GM12801 (cell line): ENCODE data around the gene KRTAP3-3.

Experiments
- TF ChIP-seq, protein P1 (sequence below): IDR thresholded peaks from one replicate; pipeline ENCODE4 v1.5.1; 2011; ENCODE audit warnings: control low read depth; ENCODE audit not compliant: insufficient read length; ENCODE audit errors: extremely low read depth

The KRTAP3-3 gene

DNA sequence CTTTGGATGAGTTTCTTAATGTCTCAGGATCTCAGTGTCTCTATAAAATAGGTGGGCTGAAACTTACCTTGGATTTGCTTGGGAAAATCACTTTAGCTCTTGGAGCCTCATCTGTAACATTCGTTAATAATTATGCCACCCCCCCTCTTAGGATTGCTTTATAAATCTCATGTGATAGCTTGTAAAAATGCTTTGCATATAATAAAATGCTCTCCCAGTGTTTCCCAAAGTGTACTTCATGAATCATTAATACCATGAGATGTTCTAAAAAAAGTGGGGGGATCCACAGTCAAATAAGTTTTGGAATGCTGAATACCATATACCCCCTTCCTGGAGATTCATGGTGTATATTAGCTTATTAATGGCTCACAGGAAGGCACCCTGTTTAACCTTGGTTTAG, 32.4 kb downstream of the KRTAP3-3 start:
- TF ChIP-seq, protein P1, sequence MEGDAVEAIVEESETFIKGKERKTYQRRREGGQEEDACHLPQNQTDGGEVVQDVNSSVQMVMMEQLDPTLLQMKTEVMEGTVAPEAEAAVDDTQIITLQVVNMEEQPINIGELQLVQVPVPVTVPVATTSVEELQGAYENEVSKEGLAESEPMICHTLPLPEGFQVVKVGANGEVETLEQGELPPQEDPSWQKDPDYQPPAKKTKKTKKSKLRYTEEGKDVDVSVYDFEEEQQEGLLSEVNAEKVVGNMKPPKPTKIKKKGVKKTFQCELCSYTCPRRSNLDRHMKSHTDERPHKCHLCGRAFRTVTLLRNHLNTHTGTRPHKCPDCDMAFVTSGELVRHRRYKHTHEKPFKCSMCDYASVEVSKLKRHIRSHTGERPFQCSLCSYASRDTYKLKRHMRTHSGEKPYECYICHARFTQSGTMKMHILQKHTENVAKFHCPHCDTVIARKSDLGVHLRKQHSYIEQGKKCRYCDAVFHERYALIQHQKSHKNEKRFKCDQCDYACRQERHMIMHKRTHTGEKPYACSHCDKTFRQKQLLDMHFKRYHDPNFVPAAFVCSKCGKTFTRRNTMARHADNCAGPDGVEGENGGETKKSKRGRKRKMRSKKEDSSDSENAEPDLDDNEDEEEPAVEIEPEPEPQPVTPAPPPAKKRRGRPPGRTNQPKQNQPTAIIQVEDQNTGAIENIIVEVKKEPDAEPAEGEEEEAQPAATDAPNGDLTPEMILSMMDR: no peak

DNA sequence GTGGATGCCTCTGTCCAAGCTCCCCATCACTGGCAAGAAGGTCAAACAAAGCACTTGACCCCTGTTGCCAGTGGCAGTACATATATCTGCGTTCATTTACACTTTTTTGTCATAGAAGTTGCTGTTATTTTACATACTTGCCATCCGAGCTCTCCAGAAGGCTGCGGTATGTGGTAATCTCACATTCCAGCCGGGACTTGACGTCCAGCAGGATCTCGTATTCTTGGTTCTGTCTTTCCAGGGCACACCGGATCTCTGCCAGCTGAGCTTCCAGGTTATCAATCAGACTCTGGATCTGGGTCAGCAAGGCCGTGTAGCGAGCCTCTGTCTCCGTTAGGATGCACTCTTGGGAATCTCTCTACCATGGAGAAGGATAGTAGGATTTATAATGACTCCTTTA, 33.8 kb downstream of the KRTAP3-3 start:
- TF ChIP-seq, protein P1: no peak

DNA sequence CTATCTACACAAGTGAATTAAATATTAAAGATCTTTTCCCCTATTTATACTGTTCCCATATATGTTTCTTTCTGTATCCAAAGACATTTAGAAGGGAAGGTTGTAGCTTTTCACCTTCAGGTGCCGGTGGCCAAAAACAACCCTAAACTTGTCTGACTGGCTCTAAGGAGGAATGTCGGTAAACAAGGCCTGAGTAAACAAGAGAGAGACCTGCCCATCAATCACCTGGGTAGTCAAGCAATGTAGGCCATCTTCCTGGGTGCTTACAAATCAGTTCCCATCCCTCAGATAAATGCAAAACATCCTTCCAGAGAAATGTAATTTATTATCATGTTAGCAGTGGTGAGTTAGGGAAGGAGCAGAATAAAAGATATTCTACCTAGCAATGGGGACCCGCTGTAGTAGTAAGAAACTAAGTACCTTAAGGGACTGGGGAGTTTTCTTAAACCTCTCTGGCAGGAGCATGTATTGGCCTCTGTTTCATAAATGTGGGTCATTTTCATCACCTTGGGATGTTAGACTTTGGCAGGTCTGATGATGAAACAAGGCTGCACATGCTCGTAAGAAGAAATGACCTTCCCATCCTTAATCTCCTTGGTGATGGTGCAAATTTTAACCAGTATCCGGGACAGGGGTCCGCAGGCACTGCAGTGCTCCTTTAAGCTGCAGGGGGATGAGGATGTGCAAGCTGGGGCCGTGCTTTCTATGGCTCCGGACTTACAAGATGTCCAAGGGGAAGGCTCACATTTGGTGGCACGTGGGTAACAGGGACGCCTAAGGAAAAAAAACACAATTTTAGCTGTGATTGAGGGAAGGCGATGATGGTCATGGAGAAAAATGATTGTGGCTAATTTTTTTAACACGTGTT, 35.6 kb downstream of the KRTAP3-3 start:
- TF ChIP-seq, protein P1: no peak

DNA sequence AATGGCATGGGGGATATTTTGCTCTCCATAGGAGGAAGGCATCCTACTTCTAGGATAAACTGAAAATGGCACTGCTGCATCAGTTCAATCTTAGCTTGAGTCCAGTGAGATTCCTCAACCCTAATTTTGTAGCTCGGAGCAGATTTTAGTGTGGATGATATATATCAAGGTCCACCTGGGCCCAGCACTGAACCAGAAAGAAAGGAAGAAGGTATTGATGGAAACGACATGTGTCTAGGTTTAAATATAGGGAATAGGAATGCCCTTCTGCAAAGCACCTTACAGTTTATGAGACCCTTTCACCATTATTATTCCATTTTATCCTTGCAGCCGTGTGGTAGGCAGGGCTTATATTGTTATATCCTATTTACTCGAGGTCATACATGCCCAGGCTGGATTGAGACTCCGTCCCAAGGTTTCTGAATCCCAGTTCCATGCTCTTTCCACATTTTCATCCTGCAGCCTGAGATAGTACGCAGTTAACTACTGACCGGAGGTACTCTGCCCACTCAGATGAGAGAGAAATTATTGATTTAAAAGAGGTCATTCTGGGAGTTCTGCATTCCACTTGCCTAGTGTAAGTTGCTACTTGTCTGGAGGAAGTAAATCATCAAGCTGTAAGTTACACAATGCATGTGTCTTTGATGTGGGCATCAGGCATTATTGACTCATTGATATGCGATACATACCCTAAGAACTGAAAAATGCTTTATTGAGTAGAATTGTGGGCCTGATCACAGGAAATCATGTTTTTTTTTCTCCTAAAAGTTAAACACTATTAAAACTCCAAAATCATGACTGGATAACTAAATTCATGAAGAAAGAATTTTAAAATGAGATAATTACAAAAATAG, 37.3 kb downstream of the KRTAP3-3 start:
- TF ChIP-seq, protein P1: no peak

DNA sequence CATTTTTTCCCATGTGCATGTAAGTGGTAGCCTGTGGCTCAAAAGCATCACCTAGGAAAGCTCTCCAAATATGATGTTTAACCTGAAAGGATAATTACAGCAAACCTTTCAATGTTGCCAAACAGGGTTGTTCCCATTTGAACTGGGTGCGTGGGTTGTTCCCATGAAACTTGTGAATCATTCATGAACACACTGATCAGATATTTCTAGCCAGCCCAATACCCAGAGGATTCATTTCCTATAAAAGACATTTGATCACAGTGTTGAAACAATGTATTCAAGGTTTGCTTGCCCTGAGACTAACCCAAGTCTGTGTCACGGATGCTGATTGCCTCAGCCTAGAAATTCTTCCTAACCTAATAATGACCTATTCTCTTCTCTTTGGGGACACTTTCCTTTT, 40.1 kb downstream of the KRTAP3-3 start:
- TF ChIP-seq, protein P1: no peak

DNA sequence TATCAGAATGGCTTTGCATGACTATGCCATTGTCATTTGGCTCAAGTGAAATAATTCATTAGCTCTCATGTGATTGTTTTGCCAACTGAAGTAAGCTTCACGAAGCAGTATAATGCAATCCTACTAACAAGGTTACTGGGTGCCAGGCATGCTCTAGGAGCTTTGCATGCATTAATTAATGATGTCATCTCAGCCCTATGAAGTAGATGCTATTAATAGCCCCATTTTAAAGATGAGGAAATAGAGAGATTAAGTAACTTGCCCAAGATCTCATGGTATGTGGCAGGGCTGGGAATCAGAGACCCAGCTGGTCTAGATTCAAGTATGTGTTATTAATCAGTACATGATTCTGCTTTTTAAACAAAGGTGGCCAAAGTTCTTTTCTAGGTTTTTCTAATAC, 41.3 kb downstream of the KRTAP3-3 start:
- TF ChIP-seq, protein P1: no peak

DNA sequence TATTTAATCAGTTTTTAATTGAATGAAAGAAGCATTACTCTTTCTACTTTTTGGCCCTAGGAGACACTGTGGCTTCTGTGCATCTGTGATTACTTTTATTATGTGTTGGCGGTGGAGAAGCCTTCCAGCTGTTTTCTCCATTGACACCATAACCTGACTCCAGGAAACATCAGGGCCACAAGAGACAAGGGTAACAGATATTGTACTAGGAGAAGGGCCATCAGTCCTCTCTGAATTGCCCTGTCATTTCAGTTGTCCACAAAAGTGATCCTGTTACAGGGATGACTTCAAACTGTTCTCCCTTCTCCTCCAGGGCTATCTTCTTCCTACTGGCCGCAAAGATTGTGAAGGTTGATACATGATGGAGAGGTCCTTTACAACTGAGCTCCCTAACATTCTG, 41.8 kb downstream of the KRTAP3-3 start:
- TF ChIP-seq, protein P1: no peak
